HepG2 (cell line): ENCODE results near the gene OR10V1. TPM values are rescaled to one million over a fixed set of nuclear protein-coding genes. Genes with fewer than 3 reads are reported as not detected.

ENCODE experiments used
- FOSL1 ChIP-seq: sonication (generic); formaldehyde crosslinking; IDR thresholded peaks from 2 replicates; pipeline ENCODE4 v1.9.0; 2021; ENCODE audit warnings: missing genetic modification reagents, borderline replicate concordance
- FOXA1 ChIP-seq, 2 experiments: fragments of 450-650 bp in 1 of 2; sonication (generic) in 1 of 2; formaldehyde crosslinking in 1 of 2; IDR thresholded peaks; 2 replicates each; pipeline versions ENCODE4 v1.4.0 to v1.6.1; 2016 to 2020; ENCODE audit warnings: missing genetic modification reagents in 1 of 2
- GFI1 ChIP-seq: sonication (generic); formaldehyde crosslinking; IDR thresholded peaks from 2 replicates; pipeline ENCODE4 v1.5.0; 2020; ENCODE audit warnings: missing genetic modification reagents, mild to moderate bottlenecking, borderline replicate concordance
- HOXA3 ChIP-seq: sonication (generic); formaldehyde crosslinking; IDR thresholded peaks from 2 replicates; pipeline ENCODE4 v1.5.0; 2020; ENCODE audit warnings: missing genetic modification reagents
- HOXA5 ChIP-seq: sonication (generic); formaldehyde crosslinking; IDR thresholded peaks from 2 replicates; pipeline ENCODE4 v1.4.0; 2020; ENCODE audit warnings: missing genetic modification reagents
- KLF13 ChIP-seq: sonication (generic); formaldehyde crosslinking; IDR thresholded peaks from 2 replicates; pipeline ENCODE4 v1.4.0; 2020; ENCODE audit warnings: mild to moderate bottlenecking, missing genetic modification reagents
- KLF15 ChIP-seq: sonication (generic); formaldehyde crosslinking; IDR thresholded peaks from 2 replicates; pipeline ENCODE4 v1.8.1; 2023; ENCODE audit warnings: borderline replicate concordance, mild to moderate bottlenecking, inconsistent platforms, missing genetic modification reagents, mixed read lengths
- MLLT10 ChIP-seq: sonication (generic); formaldehyde crosslinking; IDR thresholded peaks from 2 replicates; pipeline ENCODE4 v1.4.0; 2020; ENCODE audit warnings: missing genetic modification reagents
- PCBP1 ChIP-seq: fragments of 200-400 bp; formaldehyde crosslinking; IDR thresholded peaks from 2 replicates; pipeline ENCODE4 v1.6.1; 2017; ENCODE audit warnings: mild to moderate bottlenecking, low read depth, low read length, borderline replicate concordance
- POLR2AphosphoS2 ChIP-seq: IDR thresholded peaks from 2 replicates; pipeline ENCODE4 v1.6.1; 2011; ENCODE audit warnings: low read depth, low read length, improper control_type of control experiment
- RORA ChIP-seq: sonication (generic); formaldehyde crosslinking; IDR thresholded peaks from 2 replicates; pipeline ENCODE4 v1.5.0; 2020; ENCODE audit warnings: mild to moderate bottlenecking, missing genetic modification reagents, moderate library complexity
- ZBTB7A ChIP-seq: sonication (generic); formaldehyde crosslinking; IDR thresholded peaks from 2 replicates; pipeline ENCODE4 v1.8.0; 2022; ENCODE audit warnings: mild to moderate bottlenecking, missing genetic modification reagents
- ZMYM2 ChIP-seq: sonication (generic); formaldehyde crosslinking; IDR thresholded peaks from 2 replicates; pipeline ENCODE4 v1.8.0; 2022; ENCODE audit warnings: mild to moderate bottlenecking, missing genetic modification reagents
- ZNF230 ChIP-seq: sonication (generic); formaldehyde crosslinking; IDR thresholded peaks from 2 replicates; pipeline ENCODE4 v1.4.0; 2020; ENCODE audit warnings: mild to moderate bottlenecking, missing genetic modification reagents
- ZNF264 ChIP-seq: sonication (generic); formaldehyde crosslinking; IDR thresholded peaks from 2 replicates; pipeline ENCODE4 v1.4.0; 2020; ENCODE audit warnings: missing genetic modification reagents
- ZNF446 ChIP-seq: sonication (generic); formaldehyde crosslinking; IDR thresholded peaks from 2 replicates; pipeline ENCODE4 v1.5.0; 2020; ENCODE audit warnings: mild to moderate bottlenecking, missing genetic modification reagents
- ZNF674 ChIP-seq: sonication (generic); formaldehyde crosslinking; IDR thresholded peaks from 2 replicates; pipeline ENCODE4 v1.5.0; 2020; ENCODE audit warnings: low read depth, mild to moderate bottlenecking, missing genetic modification reagents
- ZNF709 ChIP-seq: sonication (generic); formaldehyde crosslinking; IDR thresholded peaks from 2 replicates; pipeline ENCODE4 v1.5.0; 2020; ENCODE audit warnings: mild to moderate bottlenecking, missing genetic modification reagents
- ZNF737 ChIP-seq: sonication (generic); formaldehyde crosslinking; IDR thresholded peaks from 2 replicates; pipeline ENCODE4 v1.5.0; 2020; ENCODE audit warnings: missing genetic modification reagents, mild to moderate bottlenecking, borderline replicate concordance
- ZNF75D ChIP-seq: sonication (generic); formaldehyde crosslinking; IDR thresholded peaks from 2 replicates; pipeline ENCODE4 v1.8.1; 2023; ENCODE audit warnings: missing genetic modification reagents, mild to moderate bottlenecking, borderline replicate concordance
- ZNF766 ChIP-seq: sonication (generic); formaldehyde crosslinking; IDR thresholded peaks from 2 replicates; pipeline ENCODE4 v1.5.0; 2020; ENCODE audit warnings: missing genetic modification reagents, borderline replicate concordance
- polyA plus RNA-seq, 8 experiments: library from polyadenylated mRNA; depleted of rRNA in 3 of 8; stranded (reverse) in 7 of 8; unstranded in 1 of 8; fragments of >200 nt; fragmentation: Illumina TruSeq in 4 of 8; extraction: Trizol in 4 of 8; gene quantifications; 2 replicates each; pipeline versions ENCODE4 v1.2.1 to v1.2.3, GENCODE V29; 2011 to 2016; ENCODE audit warnings: low read depth in 4 of 8, missing spikeins in 1 of 8, mixed read lengths in 1 of 8; ENCODE audit not compliant: insufficient read depth in 1 of 8
- total RNA-seq, 5 experiments: library from RNA; depleted of rRNA; stranded (reverse); fragments of >200 nt; fragmentation: Illumina TruSeq; extraction: Trizol; gene quantifications; 2 replicates each; pipeline ENCODE4 v1.2.3, GENCODE V29; 2016; ENCODE audit warnings: low read depth in 1 of 5
- TF ChIP-seq, protein P1 (sequence below): sonication (generic); formaldehyde crosslinking; IDR thresholded peaks from 2 replicates; pipeline ENCODE4 v1.4.0; 2020; ENCODE audit warnings: missing genetic modification reagents, mild to moderate bottlenecking, borderline replicate concordance
- TF ChIP-seq, protein P2 (sequence below): fragments of 450-650 bp; IDR thresholded peaks from 2 replicates; pipeline ENCODE4 v1.6.1; 2016
- TF ChIP-seq, protein P3 (sequence below): IDR thresholded peaks from 2 replicates; pipeline ENCODE4 v1.6.1; 2016; ENCODE audit warnings: mild to moderate bottlenecking
- TF ChIP-seq, protein P4 (sequence below): sonication (generic); formaldehyde crosslinking; IDR thresholded peaks from 2 replicates; pipeline ENCODE4 v1.5.1; 2020; ENCODE audit warnings: missing genetic modification reagents, mild to moderate bottlenecking, borderline replicate concordance

Gene OR10V1
- total and polyA plus RNA-seq, 2 of the 13 experiments (the other 11 are each of a cell fraction or from before 2014, with no cell fraction given): not detected

DNA sequence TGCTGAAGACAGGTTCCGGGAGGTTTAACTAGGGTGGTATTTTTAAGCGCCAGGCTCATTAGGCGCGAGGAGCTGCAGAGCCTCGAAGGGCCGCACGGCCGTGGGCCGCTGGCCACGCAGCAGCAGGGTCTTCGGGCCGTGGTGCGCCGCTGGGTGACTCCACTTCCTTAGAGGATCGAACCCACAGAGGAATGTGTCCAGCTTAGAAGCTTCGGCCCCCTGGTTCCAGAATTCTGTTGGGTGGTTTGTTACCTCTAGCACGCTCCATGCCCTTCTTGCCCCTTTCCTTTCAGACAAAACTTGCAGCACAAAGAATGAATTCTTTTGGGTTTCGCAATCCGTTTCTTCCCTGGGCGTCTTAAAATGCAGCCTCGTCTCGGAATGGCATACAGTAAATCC, 44.0 kb downstream of the OR10V1 start (continued):
- TF ChIP-seq HOXA5 (CRISPR knock-in tag) (0 out of 2 replicates have a peak, but pooled peaks have one; percentile 20), HOXA3 (0 out of 2 replicates have a peak, but pooled peaks have one; percentile 9), MLLT10 (CRISPR knock-in tag) (no peak), ZMYM2 (CRISPR knock-in tag) (0 out of 2 replicates have a peak, but pooled peaks have one; percentile 47), ZNF230 (CRISPR knock-in tag) (no peak), ZNF737 (CRISPR knock-in tag) (peak; percentile 69; the same call in 1 of the 2 replicates), RORA (CRISPR knock-in tag) (0 out of 2 replicates have a peak, but pooled peaks have one; percentile 55), GFI1 (CRISPR knock-in tag) (peak; percentile 70; the same call in 1 of the 2 replicates), POLR2AphosphoS2 (no peak), FOXA1 (IDR thresholded peaks at IDR 0.05) (no peak), FOXA1 (CRISPR knock-in tag; IDR thresholded peaks at IDR 0.05) (no peak), ZNF446 (CRISPR knock-in tag) (0 out of 2 replicates have a peak, but pooled peaks have one; percentile 26), PCBP1 (no peak), ZNF674 (CRISPR knock-in tag) (no peak), FOSL1 (0 out of 2 replicates have a peak, but pooled peaks have one; percentile 2), KLF13 (CRISPR knock-in tag) (0 out of 2 replicates have a peak, but pooled peaks have one; percentile 12), ZBTB7A (CRISPR knock-in tag) (0 out of 2 replicates have a peak, but pooled peaks have one; percentile 41), ZNF264 (peak; percentile 4; the same call in 1 of the 2 replicates), ZNF766 (peak; percentile 34; the same call in 1 of the 2 replicates), KLF15 (0 out of 2 replicates have a peak, but pooled peaks have one; percentile 25), ZNF75D (CRISPR knock-in tag) (0 out of 2 replicates have a peak, but pooled peaks have one; percentile 72), ZNF709 (peak; percentile 68; the same call in 1 of the 2 replicates)
- TF ChIP-seq, protein P1, sequence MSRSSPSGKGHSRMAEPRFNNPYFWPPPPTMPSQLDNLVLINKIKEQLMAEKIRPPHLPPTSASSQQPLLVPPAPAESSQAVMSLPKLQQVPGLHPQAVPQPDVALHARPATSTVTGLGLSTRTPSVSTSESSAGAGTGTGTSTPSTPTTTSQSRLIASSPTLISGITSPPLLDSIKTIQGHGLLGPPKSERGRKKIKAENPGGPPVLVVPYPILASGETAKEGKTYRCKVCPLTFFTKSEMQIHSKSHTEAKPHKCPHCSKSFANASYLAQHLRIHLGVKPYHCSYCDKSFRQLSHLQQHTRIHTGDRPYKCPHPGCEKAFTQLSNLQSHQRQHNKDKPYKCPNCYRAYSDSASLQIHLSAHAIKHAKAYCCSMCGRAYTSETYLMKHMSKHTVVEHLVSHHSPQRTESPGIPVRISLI (CRISPR knock-in tag): peak; percentile 32; the same call in 1 of the 2 replicates
- TF ChIP-seq, protein P2, sequence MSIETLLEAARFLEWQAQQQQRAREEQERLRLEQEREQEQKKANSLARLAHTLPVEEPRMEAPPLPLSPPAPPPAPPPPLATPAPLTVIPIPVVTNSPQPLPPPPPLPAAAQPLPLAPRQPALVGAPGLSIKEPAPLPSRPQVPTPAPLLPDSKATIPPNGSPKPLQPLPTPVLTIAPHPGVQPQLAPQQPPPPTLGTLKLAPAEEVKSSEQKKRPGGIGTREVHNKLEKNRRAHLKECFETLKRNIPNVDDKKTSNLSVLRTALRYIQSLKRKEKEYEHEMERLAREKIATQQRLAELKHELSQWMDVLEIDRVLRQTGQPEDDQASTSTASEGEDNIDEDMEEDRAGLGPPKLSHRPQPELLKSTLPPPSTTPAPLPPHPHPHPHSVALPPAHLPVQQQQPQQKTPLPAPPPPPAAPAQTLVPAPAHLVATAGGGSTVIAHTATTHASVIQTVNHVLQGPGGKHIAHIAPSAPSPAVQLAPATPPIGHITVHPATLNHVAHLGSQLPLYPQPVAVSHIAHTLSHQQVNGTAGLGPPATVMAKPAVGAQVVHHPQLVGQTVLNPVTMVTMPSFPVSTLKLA: no peak
- TF ChIP-seq, protein P3, sequence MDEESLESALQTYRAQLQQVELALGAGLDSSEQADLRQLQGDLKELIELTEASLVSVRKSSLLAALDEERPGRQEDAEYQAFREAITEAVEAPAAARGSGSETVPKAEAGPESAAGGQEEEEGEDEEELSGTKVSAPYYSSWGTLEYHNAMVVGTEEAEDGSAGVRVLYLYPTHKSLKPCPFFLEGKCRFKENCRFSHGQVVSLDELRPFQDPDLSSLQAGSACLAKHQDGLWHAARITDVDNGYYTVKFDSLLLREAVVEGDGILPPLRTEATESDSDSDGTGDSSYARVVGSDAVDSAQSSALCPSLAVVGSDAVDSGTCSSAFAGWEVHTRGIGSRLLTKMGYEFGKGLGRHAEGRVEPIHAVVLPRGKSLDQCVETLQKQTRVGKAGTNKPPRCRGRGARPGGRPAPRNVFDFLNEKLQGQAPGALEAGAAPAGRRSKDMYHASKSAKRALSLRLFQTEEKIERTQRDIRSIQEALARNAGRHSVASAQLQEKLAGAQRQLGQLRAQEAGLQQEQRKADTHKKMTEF (CRISPR knock-in tag): peak; percentile 53
- TF ChIP-seq, protein P4, sequence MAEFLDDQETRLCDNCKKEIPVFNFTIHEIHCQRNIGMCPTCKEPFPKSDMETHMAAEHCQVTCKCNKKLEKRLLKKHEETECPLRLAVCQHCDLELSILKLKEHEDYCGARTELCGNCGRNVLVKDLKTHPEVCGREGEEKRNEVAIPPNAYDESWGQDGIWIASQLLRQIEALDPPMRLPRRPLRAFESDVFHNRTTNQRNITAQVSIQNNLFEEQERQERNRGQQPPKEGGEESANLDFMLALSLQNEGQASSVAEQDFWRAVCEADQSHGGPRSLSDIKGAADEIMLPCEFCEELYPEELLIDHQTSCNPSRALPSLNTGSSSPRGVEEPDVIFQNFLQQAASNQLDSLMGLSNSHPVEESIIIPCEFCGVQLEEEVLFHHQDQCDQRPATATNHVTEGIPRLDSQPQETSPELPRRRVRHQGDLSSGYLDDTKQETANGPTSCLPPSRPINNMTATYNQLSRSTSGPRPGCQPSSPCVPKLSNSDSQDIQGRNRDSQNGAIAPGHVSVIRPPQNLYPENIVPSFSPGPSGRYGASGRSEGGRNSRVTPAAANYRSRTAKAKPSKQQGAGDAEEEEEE: no peak
